ENCODE results near the gene GALNT6. TPM values are rescaled to one million over a fixed set of nuclear protein-coding genes. Genes with fewer than 3 reads are reported as not detected.

GALNT6 gene
- total RNA-seq, 1 experiment from 2014 or later: 9.8 TPM

DNA sequence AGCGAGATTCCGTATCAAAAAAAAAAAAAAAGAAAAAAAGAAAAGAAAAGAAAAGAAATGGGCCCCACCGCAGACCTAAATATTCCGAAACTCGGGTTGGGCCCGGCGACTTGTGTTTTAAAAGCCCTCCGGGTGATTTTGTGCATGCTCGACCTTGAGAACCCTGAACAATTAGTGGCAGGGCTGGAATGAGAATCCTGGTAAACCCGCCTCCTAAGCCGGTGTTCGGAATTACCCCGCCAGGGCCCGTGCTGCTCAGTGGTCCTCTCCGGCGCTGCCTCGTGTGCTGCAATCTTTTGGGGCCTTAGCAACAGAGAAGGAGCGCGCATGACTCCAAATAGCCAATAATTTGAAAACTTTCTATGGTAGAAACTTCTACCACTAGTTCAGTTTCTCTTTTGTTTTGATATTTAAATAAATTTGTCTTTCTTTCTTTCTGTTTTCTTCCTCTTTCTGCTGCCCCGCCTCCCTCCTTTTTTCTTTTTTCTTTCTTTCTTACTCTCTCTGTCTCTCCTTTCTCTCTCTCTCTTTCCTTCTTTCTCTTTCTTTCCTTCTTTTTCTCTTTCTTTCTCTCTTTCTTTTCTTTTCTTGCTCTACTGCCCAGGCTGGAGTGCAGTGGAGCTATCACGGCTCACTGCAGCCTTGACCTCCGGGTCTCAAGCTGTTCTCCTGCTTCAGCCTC lies 1.5 kb upstream of the GALNT6 start:
- no peak overlapping the region for H2BK20ac ChIP-seq (ENCODE audit: low read depth, low read length, poor library complexity, severe bottlenecking)
- no peak overlapping the region for H3K14ac ChIP-seq (ENCODE audit: insufficient read depth, low read length)
- H3K9me3 ChIP-seq (ENCODE audit: control insufficient read depth, low read depth, low read length): no peaks in the 10 kb centered on the region
- no peak overlapping the region for H3T11ph ChIP-seq (ENCODE audit: low read length)
- no CpG with 5 or more reads among the region's 22 CpGs for WGBS (ENCODE audit: extremely low coverage, insufficient read length, low lambda C conversion rate)
- no peaks in the 10 kb centered on the region; the same call in 1 of the 2 replicates for H3K27me3 Mint-ChIP-seq (ENCODE audit: low read depth)
- peak; percentile 71 for DNase-seq
- no peak overlapping the region; a peak in 2 of 7 replicates for H3K27ac Mint-ChIP-seq
- H3K4me3 Mint-ChIP-seq: peak overlapping the region; percentile 90 to 91
- no peak overlapping the region for H2AK5ac ChIP-seq (ENCODE audit: insufficient read length, low read length)
- H3K56ac ChIP-seq (ENCODE audit: insufficient read length, low read depth, low read length): no peak overlapping the region
- peaks cover 10% of the 10 kb centered on the region for H3K23me2 ChIP-seq (ENCODE audit: insufficient read length, low read depth, low read length, poor library complexity, severe bottlenecking)
- no peak overlapping the region for H3K9ac ChIP-seq (ENCODE audit: extremely low read depth, insufficient read length, low read length)
- no peak overlapping the region for H4K8ac ChIP-seq (replicated peaks; ENCODE audit: insufficient read length, low read depth, low read length)
- H3K27ac ChIP-seq (ENCODE audit: insufficient read length, low read depth, low read length): no peak overlapping the region
- H3K4me1 Mint-ChIP-seq: peaks cover 33 to 42% of the 10 kb centered on the region in 2 experiments
- no peak overlapping the region for H2AFZ ChIP-seq (ENCODE audit: low read length)
- no peak overlapping the region for H4K91ac ChIP-seq (ENCODE audit: insufficient read length, low read depth, low read length)
- H3K79me2 ChIP-seq (ENCODE audit: insufficient read depth, low read length): no peaks in the 10 kb centered on the region
- H2BK120ac ChIP-seq (ENCODE audit: low read depth, low read length, poor library complexity, severe bottlenecking): no peak overlapping the region
- H3K9me3 Mint-ChIP-seq: no peaks in the 10 kb centered on the region
- H3K18ac ChIP-seq (ENCODE audit: insufficient read length, low read depth, low read length): no peak overlapping the region
- H4K20me1 ChIP-seq (ENCODE audit: control insufficient read depth, insufficient read depth, insufficient read length): no peaks in the 10 kb centered on the region
- no peaks in the 10 kb centered on the region for H3K27me3 ChIP-seq (ENCODE audit: insufficient read depth, low read length)
- peak overlapping the region; percentile 79 for H3K4me2 ChIP-seq (ENCODE audit: insufficient read depth, insufficient read length, low read length)
- H3K23ac ChIP-seq (ENCODE audit: insufficient read length, low read depth, low read length): no peak overlapping the region
- TF ChIP-seq, protein P1, sequence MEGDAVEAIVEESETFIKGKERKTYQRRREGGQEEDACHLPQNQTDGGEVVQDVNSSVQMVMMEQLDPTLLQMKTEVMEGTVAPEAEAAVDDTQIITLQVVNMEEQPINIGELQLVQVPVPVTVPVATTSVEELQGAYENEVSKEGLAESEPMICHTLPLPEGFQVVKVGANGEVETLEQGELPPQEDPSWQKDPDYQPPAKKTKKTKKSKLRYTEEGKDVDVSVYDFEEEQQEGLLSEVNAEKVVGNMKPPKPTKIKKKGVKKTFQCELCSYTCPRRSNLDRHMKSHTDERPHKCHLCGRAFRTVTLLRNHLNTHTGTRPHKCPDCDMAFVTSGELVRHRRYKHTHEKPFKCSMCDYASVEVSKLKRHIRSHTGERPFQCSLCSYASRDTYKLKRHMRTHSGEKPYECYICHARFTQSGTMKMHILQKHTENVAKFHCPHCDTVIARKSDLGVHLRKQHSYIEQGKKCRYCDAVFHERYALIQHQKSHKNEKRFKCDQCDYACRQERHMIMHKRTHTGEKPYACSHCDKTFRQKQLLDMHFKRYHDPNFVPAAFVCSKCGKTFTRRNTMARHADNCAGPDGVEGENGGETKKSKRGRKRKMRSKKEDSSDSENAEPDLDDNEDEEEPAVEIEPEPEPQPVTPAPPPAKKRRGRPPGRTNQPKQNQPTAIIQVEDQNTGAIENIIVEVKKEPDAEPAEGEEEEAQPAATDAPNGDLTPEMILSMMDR (conservative IDR thresholded peaks at IDR 0.05): no peak
- H3K4ac ChIP-seq (ENCODE audit: low read depth, low read length): no peak overlapping the region
- peaks cover 3 to 14% (median 9%) of the 10 kb centered on the region in 3 experiments; a peak in 6 of 7 replicates for H3K36me3 Mint-ChIP-seq (ENCODE audit: insufficient read depth in 1 of 3, low read depth in 3 of 3)
- no peak overlapping the region for H2BK15ac ChIP-seq (ENCODE audit: low read depth, low read length)
- H2BK5ac ChIP-seq (ENCODE audit: insufficient read length, low read length): no peak overlapping the region
- peaks cover 3% of the 10 kb centered on the region; the same call in 1 of the 2 replicates for H3K4me1 ChIP-seq (ENCODE audit: insufficient read depth, low read length)
- no peak overlapping the region for H2BK12ac ChIP-seq (ENCODE audit: insufficient read length, low read depth, low read length)
- H3K79me1 ChIP-seq (ENCODE audit: insufficient read depth, low read depth, low read length, poor library complexity, severe bottlenecking): no peaks in the 10 kb centered on the region
- H4K5ac ChIP-seq (ENCODE audit: insufficient read length, low read depth, low read length): no peak overlapping the region

Data from H9 (cell line).